ENCODE measurements around the gene PDCD1LG2. TPM values are rescaled to one million over a fixed set of nuclear protein-coding genes. Genes with fewer than 3 reads are reported as not detected.
"Not testable (repeated sequence)": the region's sequence is repeated elsewhere in the genome, so short reads cannot be mapped to it uniquely, and the experiment has no call there.

PDCD1LG2 gene
- 0.60 TPM for polyA plus RNA-seq
- long read RNA-seq, donor 1, partial matches to known transcripts: 0 of 1 reads
- long read RNA-seq, donor 1, other reads (novel, unspliced or antisense): 0 of 1 reads
- long read RNA-seq, donor 2: 0 reads
- long read RNA-seq, donor 3: 0 reads
- long read RNA-seq, donor 4: 0 reads
- long read RNA-seq, donor 5: 0 reads
- long read RNA-seq, donor 6: 0 reads
- long read RNA-seq, donor 7, partial matches to known transcripts: 0 of 1 reads
- long read RNA-seq, donor 7, other reads (novel, unspliced or antisense): 0 of 1 reads
- long read RNA-seq, donor 8: 0 reads
- long read RNA-seq, donor 9: 0 reads
- long read RNA-seq, donor 10: 0 reads
- long read RNA-seq, donor 11, partial matches to known transcripts: 0 of 2 reads
- long read RNA-seq, donor 11, other reads (novel, unspliced or antisense): 0 of 2 reads

DNA sequence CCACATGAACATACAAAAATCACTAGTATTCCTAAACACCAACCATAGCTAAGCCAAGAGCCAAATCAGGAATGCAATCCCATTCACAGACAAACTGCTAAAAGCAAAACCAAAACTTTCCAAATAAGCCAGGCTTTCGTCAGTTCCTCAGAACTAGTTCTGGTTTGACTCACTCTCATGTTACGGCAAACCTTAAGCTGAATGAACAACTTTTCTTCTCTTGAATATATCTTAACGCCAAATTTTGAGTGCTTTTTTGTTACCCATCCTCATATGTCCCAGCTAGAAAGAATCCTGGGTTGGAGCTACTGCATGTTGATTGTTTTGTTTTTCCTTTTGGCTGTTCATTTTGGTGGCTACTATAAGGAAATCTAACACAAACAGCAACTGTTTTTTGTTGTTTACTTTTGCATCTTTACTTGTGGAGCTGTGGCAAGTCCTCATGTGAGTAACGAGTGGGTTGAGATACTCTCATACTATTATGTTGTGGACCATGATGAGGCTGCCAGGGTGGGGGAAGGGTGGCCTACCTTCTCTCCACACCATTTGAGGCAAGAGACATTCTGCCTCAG lies at the start of gene PDCD1LG2:
PDCD1LG2 (plus strand) TSS at position 172 of the 572 bp plus-strand sequence. CDS start 12,016 bp downstream, outside the sequence.
- Histone ChIP-seq H3K4me1 (ENCODE audit: control insufficient read depth, insufficient read depth, low read length) (no peaks in the 10 kb centered on the region), H3K36me3 (ENCODE audit: control insufficient read depth, insufficient read depth, low read length) (no peaks in the 10 kb centered on the region), H3K27me3 (ENCODE audit: control insufficient read depth, insufficient read depth, low read length) (no peaks in the 10 kb centered on the region), H3K9me3 (ENCODE audit: control insufficient read depth, low read depth, low read length) (no peaks in the 10 kb centered on the region), H3K27ac (ENCODE audit: low read length) (no peak within 1 kb of the TSS), H3K4me3 (ENCODE audit: low read length) (no peak within 1 kb of the TSS)
- WGBS (ENCODE audit: insufficient coverage, low lambda C conversion rate): 60% methylated on average over 1 of the region's 4 CpGs
- DNase-seq: no peak

DNA sequence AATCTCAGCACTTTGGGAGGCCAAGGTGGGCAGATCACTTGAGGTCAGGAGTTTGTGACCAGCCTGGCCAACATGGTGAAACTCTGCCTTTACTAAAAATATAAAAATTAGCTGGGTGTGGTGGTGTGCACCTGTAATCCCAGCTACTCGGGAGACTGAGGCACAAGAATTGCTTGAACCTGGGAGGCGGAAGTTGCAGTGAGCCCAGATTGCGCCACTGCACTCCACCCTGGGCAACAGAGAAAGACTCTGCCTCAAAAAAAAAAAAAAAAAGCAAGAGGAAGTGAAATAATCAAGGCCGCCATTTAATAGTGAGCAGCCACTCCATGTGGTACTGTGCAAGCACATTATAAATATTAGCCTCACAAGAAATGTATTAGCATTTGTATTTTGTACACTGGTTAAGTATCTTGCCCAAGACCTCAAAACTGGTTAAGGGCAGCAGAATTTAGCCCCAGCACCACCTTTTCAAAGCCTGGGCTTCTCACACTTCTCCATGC lies 45.5 kb upstream of the PDCD1LG2 start:
- not testable (repeated sequence) for H3K36me3 ChIP-seq (ENCODE audit: control insufficient read depth, insufficient read depth, low read length); DNase-seq; H3K4me1 ChIP-seq (ENCODE audit: control insufficient read depth, insufficient read depth, low read length); H3K27ac ChIP-seq (ENCODE audit: low read length); H3K9me3 ChIP-seq (ENCODE audit: control insufficient read depth, low read depth, low read length); H3K27me3 ChIP-seq (ENCODE audit: control insufficient read depth, insufficient read depth, low read length); H3K4me3 ChIP-seq (ENCODE audit: low read length)
- WGBS (ENCODE audit: insufficient coverage, low lambda C conversion rate): no CpG with 5 or more reads among the region's 4 CpGs

DNA sequence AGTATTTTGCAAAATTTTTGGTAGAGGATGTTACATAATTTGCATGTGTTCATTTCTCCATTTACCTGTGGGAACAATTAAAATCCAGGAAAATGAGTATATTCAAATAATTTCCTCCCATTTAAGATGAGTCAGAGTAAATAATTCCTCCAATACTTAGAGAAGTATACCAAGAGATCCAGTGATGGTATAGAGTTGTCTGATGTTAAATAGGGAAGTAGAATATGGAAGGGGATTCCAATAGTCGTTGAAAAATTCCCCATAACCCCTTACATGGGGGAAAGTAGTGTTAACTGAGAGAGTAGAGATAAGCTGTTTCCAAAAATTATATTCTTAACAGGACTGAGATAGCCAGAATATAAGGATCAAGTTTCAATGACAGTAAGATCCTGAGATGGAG lies 44.3 kb upstream of the PDCD1LG2 start:
- no CpG with 5 or more reads among the region's 1 CpG for WGBS (ENCODE audit: insufficient coverage, low lambda C conversion rate)
- Histone ChIP-seq H3K4me3 (ENCODE audit: low read length) (no peak overlapping the region), H3K9me3 (ENCODE audit: control insufficient read depth, low read depth, low read length) (no peaks in the 10 kb centered on the region), H3K27me3 (ENCODE audit: control insufficient read depth, insufficient read depth, low read length) (no peaks in the 10 kb centered on the region), H3K27ac (ENCODE audit: low read length) (no peak overlapping the region), H3K36me3 (ENCODE audit: control insufficient read depth, insufficient read depth, low read length) (no peaks in the 10 kb centered on the region), H3K4me1 (ENCODE audit: control insufficient read depth, insufficient read depth, low read length) (no peaks in the 10 kb centered on the region)
- no peak for DNase-seq

DNA sequence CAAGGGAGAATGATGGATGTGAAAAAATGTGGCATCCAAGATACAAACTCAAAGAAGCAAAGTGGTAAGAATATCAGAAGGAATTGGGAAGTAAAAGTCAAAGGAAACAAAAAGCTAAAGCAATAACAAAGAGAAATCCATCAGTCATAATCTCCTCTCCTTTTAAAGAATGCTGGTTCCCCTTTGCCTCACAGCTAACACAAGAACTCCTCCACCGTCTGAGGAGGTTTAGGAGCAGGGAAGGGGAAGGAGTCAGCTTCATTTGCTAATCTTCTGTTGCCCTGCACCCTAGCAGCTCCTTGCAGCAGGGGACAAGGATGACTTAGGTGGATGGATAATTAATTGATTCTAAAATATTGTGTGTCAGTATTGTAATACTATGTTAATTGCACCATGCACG lies 43.6 kb upstream of the PDCD1LG2 start:
- H3K4me1 ChIP-seq (ENCODE audit: control insufficient read depth, insufficient read depth, low read length): no peaks in the 10 kb centered on the region
- H3K4me3 ChIP-seq (ENCODE audit: low read length): no peak overlapping the region
- no peaks in the 10 kb centered on the region for H3K36me3 ChIP-seq (ENCODE audit: control insufficient read depth, insufficient read depth, low read length)
- no CpG with 5 or more reads among the region's 2 CpGs for WGBS (ENCODE audit: insufficient coverage, low lambda C conversion rate)
- H3K27me3 ChIP-seq (ENCODE audit: control insufficient read depth, insufficient read depth, low read length): no peaks in the 10 kb centered on the region
- H3K27ac ChIP-seq (ENCODE audit: low read length): no peak overlapping the region
- no peaks in the 10 kb centered on the region for H3K9me3 ChIP-seq (ENCODE audit: control insufficient read depth, low read depth, low read length)
- no peak for DNase-seq

DNA sequence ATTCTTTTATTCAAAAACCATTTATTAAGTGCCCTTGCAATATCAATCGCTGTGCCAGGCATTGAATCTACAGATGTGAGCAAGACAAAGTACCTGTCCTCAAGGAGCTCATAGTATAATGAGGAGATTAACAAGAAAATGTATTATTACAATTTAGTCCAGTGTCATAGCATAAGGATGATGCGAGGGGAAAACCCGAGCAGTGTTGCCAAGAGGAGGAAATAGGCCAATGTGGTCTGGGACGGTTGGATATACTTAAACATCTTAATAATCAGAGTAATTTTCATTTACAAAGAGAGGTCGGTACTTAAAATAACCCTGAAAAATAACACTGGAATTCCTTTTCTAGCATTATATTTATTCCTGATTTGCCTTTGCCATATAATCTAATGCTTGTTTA lies 41.5 kb upstream of the PDCD1LG2 start:
- H3K27ac ChIP-seq (ENCODE audit: low read length): no peak overlapping the region
- H3K4me1 ChIP-seq (ENCODE audit: control insufficient read depth, insufficient read depth, low read length): no peaks in the 10 kb centered on the region
- DNase-seq: no peak
- H3K9me3 ChIP-seq (ENCODE audit: control insufficient read depth, low read depth, low read length): no peaks in the 10 kb centered on the region
- H3K4me3 ChIP-seq (ENCODE audit: low read length): no peak overlapping the region
- no peaks in the 10 kb centered on the region for H3K27me3 ChIP-seq (ENCODE audit: control insufficient read depth, insufficient read depth, low read length)
- 84% methylated on average over 3 of the region's 5 CpGs for WGBS (ENCODE audit: insufficient coverage, low lambda C conversion rate)
- H3K36me3 ChIP-seq (ENCODE audit: control insufficient read depth, insufficient read depth, low read length): no peaks in the 10 kb centered on the region

DNA sequence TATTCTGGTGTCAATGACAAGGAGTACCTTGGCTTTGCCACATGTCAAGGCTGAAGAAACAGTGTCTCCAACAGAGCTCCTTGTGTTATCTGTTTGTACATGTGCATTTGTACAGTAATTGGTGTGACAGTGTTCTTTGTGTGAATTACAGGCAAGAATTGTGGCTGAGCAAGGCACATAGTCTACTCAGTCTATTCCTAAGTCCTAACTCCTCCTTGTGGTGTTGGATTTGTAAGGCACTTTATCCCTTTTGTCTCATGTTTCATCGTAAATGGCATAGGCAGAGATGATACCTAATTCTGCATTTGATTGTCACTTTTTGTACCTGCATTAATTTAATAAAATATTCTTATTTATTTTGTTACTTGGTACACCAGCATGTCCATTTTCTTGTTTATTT lies 40.2 kb upstream of the PDCD1LG2 start:
- DNase-seq: no peak
- no peaks in the 10 kb centered on the region for H3K27me3 ChIP-seq (ENCODE audit: control insufficient read depth, insufficient read depth, low read length)
- H3K4me3 ChIP-seq (ENCODE audit: low read length): no peak overlapping the region
- H3K36me3 ChIP-seq (ENCODE audit: control insufficient read depth, insufficient read depth, low read length): no peaks in the 10 kb centered on the region
- 60% methylated on average over 1 of the region's 1 CpG for WGBS (ENCODE audit: insufficient coverage, low lambda C conversion rate)
- no peaks in the 10 kb centered on the region for H3K4me1 ChIP-seq (ENCODE audit: control insufficient read depth, insufficient read depth, low read length)
- H3K9me3 ChIP-seq (ENCODE audit: control insufficient read depth, low read depth, low read length): no peaks in the 10 kb centered on the region
- no peak overlapping the region for H3K27ac ChIP-seq (ENCODE audit: low read length)

DNA sequence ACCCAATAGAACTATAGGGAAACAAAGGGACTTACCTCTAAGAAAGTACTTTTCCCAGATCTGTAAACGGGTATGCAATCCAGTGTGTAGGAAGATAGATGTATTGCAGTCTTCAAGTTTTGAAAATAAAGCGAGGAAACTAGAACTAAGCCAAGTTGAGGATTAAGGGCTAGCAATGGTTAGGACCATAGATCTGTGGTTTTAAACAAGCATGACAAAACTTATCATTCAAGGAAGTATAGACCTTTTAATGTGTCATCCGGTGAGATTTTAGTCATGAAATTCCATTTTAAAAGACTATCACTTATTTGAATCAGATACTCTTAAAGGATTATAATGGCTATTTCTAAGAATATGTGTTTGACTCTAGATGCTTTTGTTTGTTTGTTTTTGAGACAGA lies 39.5 kb upstream of the PDCD1LG2 start:
- H3K36me3 ChIP-seq (ENCODE audit: control insufficient read depth, insufficient read depth, low read length): no peaks in the 10 kb centered on the region
- no peaks in the 10 kb centered on the region for H3K27me3 ChIP-seq (ENCODE audit: control insufficient read depth, insufficient read depth, low read length)
- H3K4me1 ChIP-seq (ENCODE audit: control insufficient read depth, insufficient read depth, low read length): no peaks in the 10 kb centered on the region
- WGBS (ENCODE audit: insufficient coverage, low lambda C conversion rate): 100% methylated on average over 3 of the region's 3 CpGs
- H3K9me3 ChIP-seq (ENCODE audit: control insufficient read depth, low read depth, low read length): no peaks in the 10 kb centered on the region
- no peak overlapping the region for H3K27ac ChIP-seq (ENCODE audit: low read length)
- no peak for DNase-seq
- H3K4me3 ChIP-seq (ENCODE audit: low read length): no peak overlapping the region

DNA sequence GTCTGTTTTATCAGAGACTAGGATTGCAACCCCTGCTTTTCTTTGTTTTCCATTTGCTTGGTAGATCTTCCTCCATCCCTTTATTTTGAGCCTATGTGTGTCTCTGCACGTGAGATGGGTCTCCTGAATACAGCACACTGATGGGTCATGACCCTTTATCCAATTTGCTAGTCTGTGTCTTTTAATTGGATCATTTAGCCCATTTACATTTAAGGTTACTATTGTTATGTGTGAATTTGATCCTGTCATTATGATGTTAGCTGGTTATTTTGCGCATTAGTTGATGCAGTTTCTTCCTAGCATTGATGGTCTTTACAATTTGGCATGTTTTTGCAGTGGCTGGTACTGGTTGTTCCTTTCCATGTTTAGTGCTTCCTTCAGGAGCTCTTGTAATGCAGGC lies 34.7 kb upstream of the PDCD1LG2 start:
- not testable (repeated sequence) for H3K36me3 ChIP-seq (ENCODE audit: control insufficient read depth, insufficient read depth, low read length); H3K9me3 ChIP-seq (ENCODE audit: control insufficient read depth, low read depth, low read length); H3K4me1 ChIP-seq (ENCODE audit: control insufficient read depth, insufficient read depth, low read length); H3K27ac ChIP-seq (ENCODE audit: low read length); H3K4me3 ChIP-seq (ENCODE audit: low read length); DNase-seq; H3K27me3 ChIP-seq (ENCODE audit: control insufficient read depth, insufficient read depth, low read length)
- no CpG with 5 or more reads among the region's 2 CpGs for WGBS (ENCODE audit: insufficient coverage, low lambda C conversion rate)

DNA sequence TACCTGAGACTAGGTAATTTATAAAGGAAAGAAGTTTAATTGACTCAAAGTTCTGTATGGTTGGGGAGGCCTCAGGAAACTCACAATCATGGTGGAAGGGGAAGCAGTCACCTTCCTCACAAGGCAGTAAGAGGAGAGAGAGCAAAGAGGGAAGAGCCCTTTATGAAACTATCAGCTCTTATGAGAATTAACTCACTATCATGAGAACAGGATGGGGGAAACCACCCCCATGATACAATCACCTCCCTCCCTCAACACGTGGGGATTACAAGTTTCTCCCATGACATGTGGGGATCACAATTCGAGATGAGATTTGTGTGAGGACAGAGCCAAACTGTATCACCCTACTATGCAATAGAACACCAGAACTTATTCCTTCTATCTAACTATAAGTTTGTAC lies 32.1 kb upstream of the PDCD1LG2 start:
- no peaks in the 10 kb centered on the region for H3K36me3 ChIP-seq (ENCODE audit: control insufficient read depth, insufficient read depth, low read length)
- H3K4me1 ChIP-seq (ENCODE audit: control insufficient read depth, insufficient read depth, low read length): no peaks in the 10 kb centered on the region
- H3K9me3 ChIP-seq (ENCODE audit: control insufficient read depth, low read depth, low read length): no peaks in the 10 kb centered on the region
- H3K4me3 ChIP-seq (ENCODE audit: low read length): no peak overlapping the region
- no peaks in the 10 kb centered on the region for H3K27me3 ChIP-seq (ENCODE audit: control insufficient read depth, insufficient read depth, low read length)
- H3K27ac ChIP-seq (ENCODE audit: low read length): no peak overlapping the region
- no CpG with 5 or more reads among the region's 2 CpGs for WGBS (ENCODE audit: insufficient coverage, low lambda C conversion rate)
- DNase-seq: no peak

DNA sequence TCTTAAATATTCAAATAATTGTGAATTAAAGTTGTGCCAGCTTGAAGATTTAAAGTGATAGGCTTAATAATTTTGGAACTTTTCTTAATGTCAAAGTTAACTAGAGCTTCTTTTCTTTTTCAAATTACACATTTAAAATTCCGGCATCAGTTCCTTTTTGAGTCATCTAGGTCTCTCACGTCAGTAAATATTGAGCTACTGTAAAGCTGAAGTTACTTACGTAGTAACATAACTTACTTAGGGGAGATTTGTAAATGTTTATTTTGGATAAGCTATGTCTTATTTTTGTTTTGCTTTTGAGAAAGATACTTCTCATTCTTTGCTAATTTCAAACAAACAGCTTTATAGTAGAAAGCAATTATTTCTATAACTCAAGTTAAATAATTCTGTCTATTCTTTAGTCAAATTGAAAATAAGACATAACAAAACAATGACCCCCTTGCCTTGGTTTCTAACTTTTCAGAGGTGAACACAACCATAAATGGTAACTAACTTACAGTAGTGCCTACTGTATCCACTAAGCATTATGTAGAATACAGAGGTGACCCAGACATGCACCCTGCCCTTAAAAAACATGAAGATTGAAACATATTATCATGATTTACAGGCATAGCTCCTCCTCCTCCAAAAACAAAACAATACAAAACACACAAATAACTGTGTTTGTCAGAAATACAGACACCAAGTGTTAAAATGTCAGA lies 30.2 kb upstream of the PDCD1LG2 start:
- no peak overlapping the region for H3K4me3 ChIP-seq (ENCODE audit: low read length)
- 100% methylated on average over 1 of the region's 3 CpGs for WGBS (ENCODE audit: insufficient coverage, low lambda C conversion rate)
- H3K4me1 ChIP-seq (ENCODE audit: control insufficient read depth, insufficient read depth, low read length): no peaks in the 10 kb centered on the region
- no peak for DNase-seq
- no peak overlapping the region for H3K27ac ChIP-seq (ENCODE audit: low read length)
- no peaks in the 10 kb centered on the region for H3K9me3 ChIP-seq (ENCODE audit: control insufficient read depth, low read depth, low read length)
- no peaks in the 10 kb centered on the region for H3K27me3 ChIP-seq (ENCODE audit: control insufficient read depth, insufficient read depth, low read length)
- H3K36me3 ChIP-seq (ENCODE audit: control insufficient read depth, insufficient read depth, low read length): no peaks in the 10 kb centered on the region

Data from large intestine (tissue), 12 donors.